ENCODE measurements around the gene CCL28. TPM values are rescaled to one million over a fixed set of nuclear protein-coding genes. Genes with fewer than 3 reads are reported as not detected.

Gene CCL28, protein sequence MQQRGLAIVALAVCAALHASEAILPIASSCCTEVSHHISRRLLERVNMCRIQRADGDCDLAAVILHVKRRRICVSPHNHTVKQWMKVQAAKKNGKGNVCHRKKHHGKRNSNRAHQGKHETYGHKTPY
- 2.9 and 5.2 TPM in 2 replicates for total RNA-seq

DNA sequence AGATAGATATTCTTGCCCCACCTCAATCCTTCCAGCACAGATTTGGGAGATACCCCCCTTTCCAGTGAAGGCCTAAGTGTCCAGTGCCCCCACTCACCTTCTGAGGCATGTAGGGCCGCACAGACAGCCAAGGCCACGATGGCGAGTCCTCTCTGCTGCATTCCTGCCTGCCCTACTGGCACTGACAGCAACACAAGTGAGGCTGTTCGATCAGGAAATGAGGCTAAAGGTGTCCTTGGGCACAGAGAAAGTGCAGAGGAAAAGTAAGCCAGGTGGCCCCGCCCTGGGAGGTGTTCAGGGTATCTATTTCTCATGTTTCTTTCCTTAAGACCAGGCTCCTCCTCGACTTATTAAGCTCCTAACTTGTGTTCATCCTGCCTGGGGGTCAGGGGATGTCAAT lies at the start of gene CCL28:
CCL28 (minus strand) TSS at position 236 of the 400 bp plus-strand sequence; CDS start at position 161, 75 bp downstream.

Other genes with a start within 250 kb of the CCL28 start
- 1.1 and 1.6 TPM in 2 replicates for gene NIM1K, start 220.2 kb downstream of the CCL28 start, total RNA-seq
- gene HMGCS1, start 99.0 kb downstream of the CCL28 start, total RNA-seq, result 21.8 and 32.4 TPM in 2 replicates
- 11.0 and 26.2 TPM in 2 replicates for gene TMEM267, start 71.5 kb upstream of the CCL28 start, total RNA-seq
- 1.1 and 4.2 TPM in 2 replicates for gene C5orf34, start 102.8 kb upstream of the CCL28 start, total RNA-seq
- gene PAIP1, start 144.7 kb upstream of the CCL28 start, total RNA-seq, result 62.1 and 103 TPM in 2 replicates
- gene NNT, start 190.8 kb upstream of the CCL28 start, total RNA-seq, result 35.4 and 52.7 TPM in 2 replicates

Measured in cardiac atrium fibroblast (primary cell).